ENCODE data around the gene TIMM50. TPM values are rescaled to one million over a fixed set of nuclear protein-coding genes. Genes with fewer than 3 reads are reported as not detected.

TIMM50 gene
- total and polyA plus RNA-seq, 7 donors: 70.5 to 189 (median 86.1) TPM

GRCh38 chr19:39492788-39493187, 12.2 kb downstream of the TIMM50 start:
- TF ChIP-seq, protein P1, sequence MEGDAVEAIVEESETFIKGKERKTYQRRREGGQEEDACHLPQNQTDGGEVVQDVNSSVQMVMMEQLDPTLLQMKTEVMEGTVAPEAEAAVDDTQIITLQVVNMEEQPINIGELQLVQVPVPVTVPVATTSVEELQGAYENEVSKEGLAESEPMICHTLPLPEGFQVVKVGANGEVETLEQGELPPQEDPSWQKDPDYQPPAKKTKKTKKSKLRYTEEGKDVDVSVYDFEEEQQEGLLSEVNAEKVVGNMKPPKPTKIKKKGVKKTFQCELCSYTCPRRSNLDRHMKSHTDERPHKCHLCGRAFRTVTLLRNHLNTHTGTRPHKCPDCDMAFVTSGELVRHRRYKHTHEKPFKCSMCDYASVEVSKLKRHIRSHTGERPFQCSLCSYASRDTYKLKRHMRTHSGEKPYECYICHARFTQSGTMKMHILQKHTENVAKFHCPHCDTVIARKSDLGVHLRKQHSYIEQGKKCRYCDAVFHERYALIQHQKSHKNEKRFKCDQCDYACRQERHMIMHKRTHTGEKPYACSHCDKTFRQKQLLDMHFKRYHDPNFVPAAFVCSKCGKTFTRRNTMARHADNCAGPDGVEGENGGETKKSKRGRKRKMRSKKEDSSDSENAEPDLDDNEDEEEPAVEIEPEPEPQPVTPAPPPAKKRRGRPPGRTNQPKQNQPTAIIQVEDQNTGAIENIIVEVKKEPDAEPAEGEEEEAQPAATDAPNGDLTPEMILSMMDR (IDR thresholded peaks at IDR 0.05): no peak
- Histone ChIP-seq H3K4me3 (no peak overlapping the region), H3K9me3 (no peaks in the 10 kb centered on the region), H3K36me3 (ENCODE audit: insufficient read depth in 1 of 2, low read depth in 1 of 2) (peaks cover 13 to 46% of the 10 kb centered on the region in 2 donors), H3K4me1 (peaks cover 3% of the 10 kb centered on the region), H3K27ac (no peak overlapping the region), H3K27me3 (ENCODE audit: insufficient read depth in 3 of 3, low read length in 2 of 3) (peaks cover 0 to 20% (median 2%) of the 10 kb centered on the region in 3 donors)
- WGBS, 3 donors: 73 to 80% (median 75%) methylated on average over 2 to 3 of the region's 3 CpGs
- ATAC-seq (no peak), DNase-seq (no peak)
- intact Hi-C loops (cut with DNase I): no loop called here

- intact Hi-C loops (cut with DNase I): loop anchor here in 1 of 2 donors (5.0 kb wide), 1 partner anchor 38 kb away; the partner anchor contains the start of gene EID2B
- 73 to 76% (median 75%) methylated on average over 5 of the region's 5 CpGs for WGBS, 3 donors
- peaks cover 0 to 38% (median 12%) of the 10 kb centered on the region in 3 donors for H3K27me3 ChIP-seq (ENCODE audit: insufficient read depth in 3 of 3, low read length in 2 of 3)
- H3K4me3 ChIP-seq: no peak overlapping the region
- no peak overlapping the region for H3K27ac ChIP-seq
- no peaks in the 10 kb centered on the region for H3K9me3 ChIP-seq
- peaks cover 7 to 27% of the 10 kb centered on the region in 2 donors for H3K36me3 ChIP-seq (ENCODE audit: insufficient read depth in 1 of 2, low read depth in 1 of 2)
- TF ChIP-seq, protein P1 (IDR thresholded peaks at IDR 0.05): no peak
- H3K4me1 ChIP-seq: peaks cover 18% of the 10 kb centered on the region
- ATAC-seq: no peak
- DNase-seq: no peak
Measured at GRCh38 chr19:39494661-39495060, 14.0 kb downstream of the TIMM50 start.

DNA sequence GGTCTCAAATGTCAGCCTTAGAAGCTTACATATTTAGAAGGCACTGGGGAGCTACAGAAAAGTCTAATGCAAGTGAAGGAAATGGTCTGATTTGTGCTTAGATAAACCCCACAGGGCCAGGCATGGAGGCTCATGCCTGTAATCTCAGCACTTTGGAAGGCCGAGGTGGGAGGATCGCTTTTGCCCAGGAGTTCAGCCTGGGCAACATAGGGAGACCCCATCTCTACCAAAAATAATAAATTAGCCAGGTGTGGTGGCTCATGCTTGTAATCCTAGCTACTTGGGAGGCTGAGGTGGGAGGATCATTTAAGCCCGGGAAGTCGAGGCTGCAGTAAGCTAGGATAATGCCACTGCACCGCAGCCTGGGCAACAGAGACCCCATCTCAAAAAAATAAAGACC, 15.4 kb downstream of the TIMM50 start:
- Histone ChIP-seq H3K27me3 (ENCODE audit: insufficient read depth in 3 of 3, low read length in 2 of 3) (peaks cover 0 to 51% (median 16%) of the 10 kb centered on the region in 3 donors), H3K27ac (no peak overlapping the region), H3K4me1 (peaks cover 18% of the 10 kb centered on the region), H3K36me3 (ENCODE audit: insufficient read depth in 1 of 2, low read depth in 1 of 2) (peaks cover 4 to 13% of the 10 kb centered on the region in 2 donors), H3K4me3 (no peak overlapping the region), H3K9me3 (no peaks in the 10 kb centered on the region)
- no peak for DNase-seq
- 56 to 59% (median 57%) methylated on average over 5 of the region's 5 CpGs for WGBS, 3 donors
- intact Hi-C loops (cut with DNase I): loop anchor here in 1 of 2 donors (5.0 kb wide), 1 partner anchor 36 kb away; the partner anchor contains the start of gene EID2B
- TF ChIP-seq, protein P1 (IDR thresholded peaks at IDR 0.05): no peak
- no peak for ATAC-seq

DNA sequence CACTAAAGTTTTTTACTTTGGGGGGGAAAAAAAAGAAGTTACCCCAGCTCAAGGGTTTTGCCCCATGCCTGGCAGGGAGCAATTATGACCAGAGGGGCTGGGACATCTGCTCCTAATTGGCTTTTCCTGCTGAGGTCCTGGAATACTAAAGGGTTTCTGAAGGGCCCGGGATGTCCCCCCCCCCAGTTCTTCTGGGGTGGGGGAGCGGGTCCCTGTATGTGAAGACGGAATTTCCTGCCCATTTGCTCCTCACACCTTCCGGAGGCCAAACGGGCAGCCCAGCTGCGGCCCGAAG, 17.0 kb downstream of the TIMM50 start:
- TF ChIP-seq, protein P1 (IDR thresholded peaks at IDR 0.05): no peak
- Histone ChIP-seq H3K9me3 (no peaks in the 10 kb centered on the region), H3K27ac (no peak overlapping the region), H3K27me3 (ENCODE audit: insufficient read depth in 3 of 3, low read length in 2 of 3) (peaks cover 0 to 61% (median 23%) of the 10 kb centered on the region in 3 donors), H3K4me1 (peaks cover 18% of the 10 kb centered on the region), H3K36me3 (ENCODE audit: insufficient read depth in 1 of 2, low read depth in 1 of 2) (no peaks in the 10 kb centered on the region), H3K4me3 (peak overlapping the region; percentile 34)
- ATAC-seq (peak in 1 of 4 donors; percentile 20), DNase-seq (no peak)
- WGBS, 3 donors: 0 to 3% (median 0%) methylated on average over 7 of the region's 7 CpGs
- intact Hi-C loops (cut with DNase I): loop anchor here in 1 of 2 donors (5.0 kb wide), 1 partner anchor 35 kb away; the partner anchor contains the start of gene EID2B
